HepG2 (cell line): ENCODE measurements around the gene SPRY1. TPM values are rescaled to one million over a fixed set of nuclear protein-coding genes. Genes with fewer than 3 reads are reported as not detected.

Experiments used
- ARNT ChIP-seq: fragments of 450-650 bp; IDR thresholded peaks from 2 replicates; pipeline ENCODE4 v1.6.1; 2017
- ARNT2 ChIP-seq: sonication (generic); formaldehyde crosslinking; IDR thresholded peaks from 2 replicates; pipeline ENCODE4 v1.8.0; 2022; ENCODE audit warnings: mild to moderate bottlenecking, low read depth, missing genetic modification reagents, moderate library complexity
- HMGXB4 ChIP-seq, 2 experiments: sonication (generic) in 1 of 2; formaldehyde crosslinking in 1 of 2; IDR thresholded peaks; 2 replicates each; pipeline versions ENCODE4 v1.4.0 to v1.6.1; 2018 to 2020; ENCODE audit warnings: missing genetic modification reagents in 2 of 2, borderline replicate concordance in 1 of 2, low read depth in 1 of 2, mild to moderate bottlenecking in 1 of 2, missing biosample characterization in 1 of 2
- HNF4G ChIP-seq, 2 experiments: sonication (generic) in 1 of 2; formaldehyde crosslinking in 1 of 2; IDR thresholded peaks; 2 replicates each; pipeline versions ENCODE4 v1.4.0 to v1.6.1; 2011 to 2020; ENCODE audit warnings: borderline replicate concordance in 2 of 2, low read depth in 2 of 2, mild to moderate bottlenecking in 2 of 2, low read length in 1 of 2, missing genetic modification reagents in 1 of 2, moderate library complexity in 1 of 2
- HOXD1 ChIP-seq: sonication (generic); formaldehyde crosslinking; IDR thresholded peaks from 2 replicates; pipeline ENCODE4 v1.5.0; 2020; ENCODE audit warnings: missing genetic modification reagents
- ISL2 ChIP-seq: sonication (generic); formaldehyde crosslinking; IDR thresholded peaks from 2 replicates; pipeline ENCODE4 v1.5.0; 2020; ENCODE audit warnings: missing genetic modification reagents
- KAT7 ChIP-seq: IDR thresholded peaks from 2 replicates; pipeline ENCODE4 v1.6.1; 2018; ENCODE audit warnings: borderline replicate concordance, missing compliant biosample characterization
- MEF2D ChIP-seq: sonication (generic); formaldehyde crosslinking; IDR thresholded peaks from 2 replicates; pipeline ENCODE4 v1.5.1; 2020; ENCODE audit warnings: mild to moderate bottlenecking, missing genetic modification reagents
- NONO ChIP-seq, 2 experiments: fragments of 450-650 bp in 1 of 2; sonication (generic) in 1 of 2; formaldehyde crosslinking in 1 of 2; IDR thresholded peaks in 1 of 2; conservative IDR thresholded peaks in 1 of 2; 2 replicates each; pipeline versions ENCODE4 v1.6.1 to v1.8.0; 2017 to 2022; ENCODE audit warnings: mild to moderate bottlenecking in 1 of 2, missing genetic modification reagents in 1 of 2, moderate library complexity in 1 of 2
- SOX13 ChIP-seq, 3 experiments: fragments of 450-650 bp in 1 of 3; sonication (generic) in 1 of 3; formaldehyde crosslinking in 1 of 3; IDR thresholded peaks in 2 of 3; conservative IDR thresholded peaks in 1 of 3; 2 replicates each; pipeline versions ENCODE4 v1.5.0 to v1.6.1; 2016 to 2020; ENCODE audit warnings: antibody characterized with exemption in 1 of 3, mild to moderate bottlenecking in 1 of 3, missing compliant biosample characterization in 1 of 3, missing genetic modification reagents in 1 of 3, moderate library complexity in 1 of 3
- STAG1 ChIP-seq: sonication (generic); formaldehyde crosslinking; IDR thresholded peaks from 2 replicates; pipeline ENCODE4 v1.4.0; 2020; ENCODE audit warnings: missing genetic modification reagents
- THYN1 ChIP-seq: sonication (generic); formaldehyde crosslinking; IDR thresholded peaks from 2 replicates; pipeline ENCODE4 v1.8.1; 2023; ENCODE audit warnings: low read depth, mild to moderate bottlenecking, moderate library complexity, missing genetic modification reagents, borderline replicate concordance
- U2AF1 ChIP-seq: fragments of 200-400 bp; formaldehyde crosslinking; optimal IDR thresholded peaks from 2 replicates; pipeline ENCODE3; 2017; ENCODE audit warnings: mild to moderate bottlenecking, low read depth, low read length
- ZBTB20 ChIP-seq: sonication (generic); formaldehyde crosslinking; IDR thresholded peaks from 2 replicates; pipeline ENCODE4 v1.8.1; 2023; ENCODE audit warnings: missing genetic modification reagents, low read depth, mild to moderate bottlenecking, borderline replicate concordance
- ZBTB46 ChIP-seq: sonication (generic); formaldehyde crosslinking; IDR thresholded peaks from 2 replicates; pipeline ENCODE4 v1.4.0; 2020; ENCODE audit warnings: mild to moderate bottlenecking, missing genetic modification reagents, borderline replicate concordance
- ZMAT3 ChIP-seq: sonication (generic); formaldehyde crosslinking; conservative IDR thresholded peaks from 2 replicates; pipeline ENCODE4 v1.7.0; 2021; ENCODE audit warnings: missing genetic modification reagents
- ZNF598 ChIP-seq: sonication (generic); formaldehyde crosslinking; IDR thresholded peaks from 2 replicates; pipeline ENCODE4 v1.5.1; 2020; ENCODE audit warnings: mild to moderate bottlenecking, missing genetic modification reagents, borderline replicate concordance
- ZNF737 ChIP-seq: sonication (generic); formaldehyde crosslinking; IDR thresholded peaks from 2 replicates; pipeline ENCODE4 v1.5.0; 2020; ENCODE audit warnings: missing genetic modification reagents, mild to moderate bottlenecking, borderline replicate concordance
- ZNF761 ChIP-seq: sonication (generic); formaldehyde crosslinking; conservative IDR thresholded peaks from 2 replicates; pipeline ENCODE4 v1.4.0; 2020; ENCODE audit warnings: mild to moderate bottlenecking, missing genetic modification reagents
- ZNF770 ChIP-seq: sonication (generic); formaldehyde crosslinking; IDR thresholded peaks from 2 replicates; pipeline ENCODE4 v1.5.0; 2020; ENCODE audit warnings: mild to moderate bottlenecking, missing genetic modification reagents
- ZNF879 ChIP-seq: sonication (generic); formaldehyde crosslinking; IDR thresholded peaks from 2 replicates; pipeline ENCODE4 v1.8.1; 2023; ENCODE audit warnings: missing genetic modification reagents
- polyA plus RNA-seq, 8 experiments: library from polyadenylated mRNA; depleted of rRNA in 3 of 8; stranded (reverse) in 7 of 8; unstranded in 1 of 8; fragments of >200 nt; fragmentation: Illumina TruSeq in 4 of 8; extraction: Trizol in 4 of 8; gene quantifications; 2 replicates each; pipeline versions ENCODE4 v1.2.1 to v1.2.3, GENCODE V29; 2011 to 2016; ENCODE audit warnings: low read depth in 4 of 8, missing spikeins in 1 of 8, mixed read lengths in 1 of 8; ENCODE audit not compliant: insufficient read depth in 1 of 8
- total RNA-seq, 5 experiments: library from RNA; depleted of rRNA; stranded (reverse); fragments of >200 nt; fragmentation: Illumina TruSeq; extraction: Trizol; gene quantifications; 2 replicates each; pipeline ENCODE4 v1.2.3, GENCODE V29; 2016; ENCODE audit warnings: low read depth in 1 of 5

SPRY1 gene
- total and polyA plus RNA-seq, 2 of the 13 experiments (the other 11 are each of a cell fraction or from before 2014, with no cell fraction given): 24.7 to 33.4 TPM

GRCh38 chr4:123398853-123399626 is 2.4 kb downstream of the SPRY1 start (continued):
- TF ChIP-seq NONO (IDR thresholded peaks at IDR 0.05): no peak
- peak; percentile 51; the same call in 1 of the 2 replicates for TF ChIP-seq NONO (CRISPR knock-in tag; conservative IDR thresholded peaks at IDR 0.05)
- peak; percentile 39; the same call in 1 of the 2 replicates for TF ChIP-seq ZMAT3 (CRISPR knock-in tag)
- no peak for TF ChIP-seq ZBTB46 (CRISPR knock-in tag)
- TF ChIP-seq HMGXB4 (CRISPR knock-in tag; IDR thresholded peaks at IDR 0.05; ENCODE audit: borderline replicate concordance in 1 of 2, low read depth in 1 of 2): peak in 1 of 2 experiments; percentile 74; a peak in 1 of 4 replicates
- peak; percentile 24; the same call in 1 of the 2 replicates for TF ChIP-seq ZBTB20 (CRISPR knock-in tag)
- TF ChIP-seq SOX13 (IDR thresholded peaks at IDR 0.05): no peak
- TF ChIP-seq SOX13 (CRISPR knock-in tag; conservative IDR thresholded peaks at IDR 0.05 in 1 of 2, IDR thresholded peaks at IDR 0.05 in 1 of 2): peak in 1 of 2 experiments; percentile 37; a peak in 1 of 4 replicates
- TF ChIP-seq HNF4G (IDR thresholded peaks at IDR 0.05; ENCODE audit: borderline replicate concordance, low read depth, low read length): peak; percentile 16; the same call in 1 of the 2 replicates
- no peak for TF ChIP-seq HNF4G (CRISPR knock-in tag; IDR thresholded peaks at IDR 0.05; ENCODE audit: borderline replicate concordance, low read depth)
- TF ChIP-seq ISL2 (CRISPR knock-in tag): peak; percentile 41; the same call in 1 of the 2 replicates
- TF ChIP-seq THYN1 (CRISPR knock-in tag): no peak
- 0 out of 2 replicates have a peak, but pooled peaks have one; percentile 23 for TF ChIP-seq ZNF761
- peak; percentile 64 for TF ChIP-seq STAG1 (CRISPR knock-in tag)
- TF ChIP-seq ZNF770 (CRISPR knock-in tag): peak; percentile 36; the same call in 1 of the 2 replicates
- 0 out of 2 replicates have a peak, but pooled peaks have one; percentile 28 for TF ChIP-seq ZNF879
- peak; percentile 1 for TF ChIP-seq U2AF1
- TF ChIP-seq KAT7 (CRISPR knock-in tag): 0 out of 2 replicates have a peak, but pooled peaks have one; percentile 35
- no peak for TF ChIP-seq HOXD1 (CRISPR knock-in tag)
- TF ChIP-seq ARNT: no peak
- TF ChIP-seq ARNT2: peak; percentile 44; the same call in 1 of the 2 replicates
- no peak for TF ChIP-seq MEF2D (CRISPR knock-in tag)
- TF ChIP-seq ZNF737 (CRISPR knock-in tag): 0 out of 2 replicates have a peak, but pooled peaks have one; percentile 31
- 0 out of 2 replicates have a peak, but pooled peaks have one; percentile 43 for TF ChIP-seq ZNF598 (CRISPR knock-in tag)
